Head of caudate nucleus (tissue), 42 donors: ENCODE data around the gene SLC14A1.

ENCODE experiments used
- DNase-seq, 42 donors: peaks; one replicate each; pipeline versions ENCODE4 v3.0.0 to v3.0.0-alpha.2; 2020 to 2021; ENCODE audit warnings: mixed read lengths in 7 of 42
- intact Hi-C: fragments of 100-400 bp; cut with DNase I; formaldehyde crosslinking; loops from one replicate; pipeline ENCODE4 v1.15.0; 2022

The SLC14A1 gene

DNA sequence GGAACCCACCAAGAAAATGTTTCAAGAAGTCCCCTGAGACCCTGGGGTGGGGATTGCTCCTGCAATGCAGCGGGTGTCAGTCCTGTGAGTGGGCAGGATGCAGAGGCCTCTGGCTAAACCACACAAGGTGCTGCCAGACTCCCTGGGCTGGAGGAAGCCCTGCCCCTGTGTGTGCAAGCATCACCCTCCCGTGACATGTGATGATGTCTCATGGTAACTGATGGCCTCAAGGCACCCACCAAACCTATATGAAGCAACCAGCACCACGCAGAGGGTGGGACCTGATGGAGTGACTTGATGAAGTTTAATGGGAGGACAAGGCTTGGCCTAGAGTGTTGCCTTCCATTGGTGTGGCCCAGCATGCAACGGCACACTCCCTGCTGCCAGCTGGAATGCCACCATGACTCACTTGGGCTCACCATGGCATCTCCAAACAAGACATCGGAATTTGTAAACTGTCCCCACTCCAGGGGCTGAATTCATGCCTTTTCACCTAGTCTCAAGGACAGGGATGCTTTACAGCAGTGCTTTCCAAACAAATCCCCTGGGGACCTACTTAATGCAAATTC lies 8.7 kb upstream of the SLC14A1 start:
- intact Hi-C loops: no loop called here
- DNase-seq: peak in 13 of 42 donors; percentile 9 to 69 (median 29)

DNA sequence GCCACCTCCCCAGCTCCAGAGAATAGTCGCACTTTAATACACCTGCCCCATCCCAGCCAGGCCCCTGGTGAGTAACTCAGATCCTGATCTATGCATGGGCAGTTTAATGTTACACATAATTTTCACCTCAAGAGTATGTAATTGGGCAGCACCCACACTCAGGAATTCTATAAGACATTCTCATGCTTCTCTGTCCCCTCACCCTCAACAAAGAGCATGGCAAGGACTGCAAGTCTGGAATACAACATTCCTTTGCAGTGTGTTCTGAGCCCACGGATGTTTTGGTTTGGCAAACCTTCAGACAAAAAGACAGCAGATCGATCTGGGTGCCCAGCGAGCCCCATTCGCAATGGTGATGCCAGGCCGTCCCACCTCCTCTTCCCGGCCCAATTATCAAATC lies 4.9 kb upstream of the SLC14A1 start:
- no peak for DNase-seq
- intact Hi-C loops: no loop called here

DNA sequence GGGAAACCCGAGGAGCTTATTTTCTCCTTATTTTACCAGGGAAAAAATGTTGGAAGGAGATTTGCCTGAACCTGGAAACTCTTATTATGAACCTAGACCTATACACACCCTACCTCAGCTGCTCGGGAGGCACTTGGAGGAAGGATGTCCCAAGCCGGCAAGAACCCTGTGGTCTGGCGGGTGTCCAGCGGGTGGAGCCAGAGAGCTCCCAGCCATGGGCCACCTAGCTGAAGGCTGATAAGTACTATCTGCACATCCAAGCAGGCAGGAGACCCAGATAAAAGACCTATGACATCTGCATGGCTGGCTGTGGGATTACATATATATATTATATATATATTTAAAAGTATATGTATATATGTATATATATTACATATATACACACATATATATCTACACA lies 1.1 kb upstream of the SLC14A1 start:
- DNase-seq: peak; percentile 26 to 79 (median 66)

DNA sequence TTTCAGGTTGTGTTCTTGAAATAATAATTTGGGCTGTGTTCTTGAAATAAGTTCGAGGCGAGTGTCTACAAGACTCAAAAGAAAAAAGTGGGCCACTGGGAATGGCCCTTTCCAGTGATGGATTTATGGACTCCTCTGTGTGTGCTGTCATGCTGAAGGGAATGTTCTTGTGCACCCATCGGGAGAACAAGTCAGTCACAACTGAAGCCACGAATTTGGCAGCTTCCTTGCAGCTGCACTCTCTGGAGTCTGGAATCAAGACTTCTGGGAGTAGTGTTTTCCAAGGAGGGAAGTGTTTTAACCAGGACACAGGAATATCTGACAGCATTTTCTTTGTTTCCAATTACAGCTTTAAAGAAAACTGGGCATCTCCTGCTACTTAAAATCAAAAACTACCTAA lies 620 bp downstream of the SLC14A1 start:
- intact Hi-C loops: no loop called here
- peak in 1 of 42 donors; percentile 34 for DNase-seq

More for the DNA sequence above, 1.1 kb upstream of the SLC14A1 start:
- intact Hi-C loops: no loop called here

DNA sequence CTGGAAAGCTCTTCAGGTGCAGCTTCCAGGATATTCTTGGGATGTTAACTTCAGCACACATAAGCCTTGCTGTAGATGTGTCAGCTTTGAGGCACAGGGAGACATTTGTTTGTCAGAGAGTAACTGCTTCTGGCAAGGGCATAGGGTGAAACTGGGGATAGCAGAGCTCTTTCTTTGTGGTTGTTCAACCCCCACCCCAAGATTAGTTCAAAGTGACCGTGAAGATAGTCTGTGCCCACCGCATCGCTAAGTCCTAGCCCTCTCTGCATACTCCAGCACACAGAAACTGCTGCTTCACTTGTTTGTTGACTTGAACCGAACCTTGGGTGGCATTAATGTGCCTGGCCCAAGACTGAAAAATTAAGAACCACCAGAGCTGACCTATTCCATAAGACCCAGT lies 1.4 kb downstream of the SLC14A1 start:
- intact Hi-C loops: no loop called here
- DNase-seq: no peak

DNA sequence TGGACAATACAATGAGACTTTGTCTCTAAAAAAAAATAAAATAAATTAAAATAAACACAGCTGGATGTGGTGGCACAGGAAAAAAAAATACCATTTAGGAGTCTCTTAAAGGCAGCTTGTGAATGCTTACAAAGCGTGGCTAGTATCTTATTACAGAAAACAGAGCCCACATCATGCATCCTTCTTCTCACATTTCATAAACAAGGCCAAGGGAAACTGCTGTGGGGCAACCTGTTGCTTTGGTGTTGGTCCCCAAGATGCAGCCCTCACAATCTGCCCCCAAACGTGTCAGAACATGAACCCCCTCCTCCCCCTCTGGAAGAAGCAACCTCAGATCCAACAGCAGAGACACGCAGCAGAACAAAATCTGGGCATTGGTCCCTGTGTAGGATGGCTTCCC lies 2.6 kb downstream of the SLC14A1 start:
- intact Hi-C loops: no loop called here
- no peak for DNase-seq

DNA sequence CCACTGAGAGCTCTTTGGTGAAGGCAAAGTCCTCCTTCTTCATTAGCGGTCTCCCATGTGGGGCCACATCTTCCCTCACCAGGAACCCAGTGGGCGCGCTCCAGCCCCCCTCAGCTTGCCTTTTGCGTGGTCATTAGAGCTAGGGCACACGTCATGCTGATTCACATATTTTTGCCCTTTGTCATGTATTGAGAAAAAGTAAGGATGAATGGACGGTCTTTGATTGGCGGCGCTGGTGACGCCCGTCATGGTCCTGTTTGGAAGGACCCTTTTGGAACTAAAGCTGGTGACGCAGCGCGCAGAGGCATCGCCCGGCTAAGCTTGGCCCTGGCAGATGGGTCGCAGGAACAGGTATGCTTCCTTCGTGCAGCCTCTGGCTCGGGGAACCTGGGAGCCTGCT lies 3.1 kb downstream of the SLC14A1 start:
- DNase-seq: no peak
- intact Hi-C loops: no loop called here

DNA sequence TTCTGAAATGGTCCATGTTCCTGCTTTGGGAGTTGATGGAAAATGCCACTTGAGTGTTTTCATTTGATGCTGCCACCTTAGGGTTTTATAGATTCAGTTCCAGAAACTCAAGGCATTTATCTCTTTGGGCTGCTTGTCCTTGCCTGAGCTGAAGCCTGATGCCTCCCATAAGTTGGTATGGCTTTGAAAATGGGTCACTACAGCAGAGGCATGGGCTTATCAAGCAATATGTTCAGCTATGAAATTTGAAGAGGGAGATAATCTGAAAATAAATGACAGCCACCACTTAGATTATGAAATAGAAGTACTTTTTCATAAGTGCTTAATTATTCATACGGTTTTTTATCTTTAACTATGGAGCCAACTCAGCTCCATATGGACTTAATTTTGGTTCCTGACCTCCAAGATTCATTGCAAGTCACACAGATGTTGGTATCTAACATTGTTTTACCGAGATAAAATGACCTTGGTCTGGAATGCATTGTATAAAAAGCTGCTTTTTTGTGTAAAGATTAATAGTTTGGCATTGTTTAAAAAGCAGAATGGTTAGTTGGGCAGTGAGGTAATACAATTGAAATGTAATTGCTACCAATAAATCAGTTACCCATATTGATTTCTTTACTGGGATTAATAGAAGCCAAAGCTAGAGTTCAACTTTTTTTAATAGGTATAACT lies 4.5 kb downstream of the SLC14A1 start:
- intact Hi-C loops: no loop called here
- no peak for DNase-seq

DNA sequence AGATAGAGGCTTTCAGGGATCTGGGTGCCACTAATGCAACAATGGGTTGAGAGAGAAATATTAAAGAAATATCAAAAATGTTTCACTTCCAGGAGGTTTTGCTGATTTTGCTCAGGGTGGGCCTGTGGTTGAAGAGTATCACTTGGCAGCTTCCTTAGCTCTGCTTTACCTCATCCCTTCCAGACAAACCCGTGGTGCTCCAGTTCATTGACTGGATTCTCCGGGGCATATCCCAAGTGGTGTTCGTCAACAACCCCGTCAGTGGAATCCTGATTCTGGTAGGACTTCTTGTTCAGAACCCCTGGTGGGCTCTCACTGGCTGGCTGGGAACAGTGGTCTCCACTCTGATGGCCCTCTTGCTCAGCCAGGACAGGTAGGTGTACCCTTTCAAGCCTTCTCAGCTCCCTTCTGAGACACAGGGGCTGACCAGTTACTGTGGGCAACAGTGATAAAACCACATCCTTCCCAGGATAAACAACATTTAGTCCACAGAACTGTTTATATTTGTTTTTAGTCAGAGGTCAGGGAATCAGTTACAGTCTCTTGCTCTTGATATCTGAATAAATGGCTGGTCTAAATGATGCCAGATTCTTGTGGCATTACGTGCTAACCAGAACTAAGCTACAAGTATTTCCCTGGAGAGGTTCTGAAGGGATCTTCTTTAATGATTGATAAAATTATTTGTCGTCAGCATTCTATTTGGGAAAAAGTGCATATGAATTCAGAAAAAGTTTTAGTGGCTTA lies 7.0 kb downstream of the SLC14A1 start:
- intact Hi-C loops: no loop called here
- DNase-seq: no peak

DNA sequence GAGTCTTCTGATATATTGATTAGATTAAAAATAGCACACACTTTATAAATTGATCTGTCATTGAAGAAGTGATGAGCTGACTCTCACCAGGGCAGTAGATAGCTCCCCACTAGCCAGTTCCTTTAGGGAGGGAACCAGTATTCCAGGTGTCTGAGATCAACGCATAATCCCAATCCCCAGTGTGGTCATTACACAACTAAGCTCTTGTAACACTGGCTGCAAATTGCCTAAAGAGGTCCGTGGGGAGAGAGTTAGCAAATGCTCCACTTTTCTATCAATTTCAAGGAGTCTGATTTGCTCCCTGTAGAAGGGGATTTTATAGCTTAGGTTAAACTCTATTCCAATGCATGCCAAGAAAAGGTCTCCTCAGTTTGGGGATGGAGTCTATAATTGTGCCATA lies 7.7 kb downstream of the SLC14A1 start:
- intact Hi-C loops: no loop called here

DNA sequence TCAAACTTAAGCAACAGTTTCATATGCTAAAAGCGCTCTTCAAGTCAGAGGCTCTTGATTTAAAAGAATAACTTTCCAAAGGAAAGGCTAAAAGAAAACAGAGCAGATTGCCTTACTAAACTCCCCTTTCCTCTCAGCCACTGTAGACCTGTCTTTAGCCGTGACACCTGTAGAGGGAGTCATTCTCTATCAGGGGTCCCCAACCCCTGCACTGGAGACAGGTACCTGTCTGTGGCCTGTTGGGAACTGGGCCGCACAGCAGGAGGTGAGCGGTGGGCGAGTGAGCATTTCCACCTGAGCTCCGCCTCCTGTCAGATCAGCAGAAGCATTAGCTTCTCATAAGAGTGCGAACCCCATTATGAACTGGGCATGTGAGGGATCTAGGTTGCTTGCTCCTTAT lies 9.6 kb downstream of the SLC14A1 start:
- DNase-seq: no peak
- intact Hi-C loops: no loop called here

More for the DNA sequence above, 7.7 kb downstream of the SLC14A1 start:
- no peak for DNase-seq

DNA sequence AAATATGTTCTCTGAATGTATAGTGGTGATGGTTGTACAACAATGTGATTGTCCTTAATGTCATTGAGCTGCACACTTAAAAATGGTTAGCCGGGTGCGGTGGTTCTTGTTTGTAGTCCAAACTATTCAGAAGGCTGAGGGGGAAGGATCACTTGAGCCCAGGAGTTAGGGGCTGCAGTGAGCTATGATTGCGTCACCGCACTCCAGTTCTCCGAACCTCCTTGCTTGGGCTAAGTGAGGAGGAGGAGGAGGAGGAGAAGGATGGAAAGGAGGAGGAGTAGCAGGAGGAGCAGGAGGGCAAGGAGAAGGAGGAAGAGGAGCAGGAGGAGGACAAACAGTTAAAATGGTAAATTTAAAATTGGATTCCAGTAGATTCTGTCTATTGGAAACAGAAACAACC lies 10.5 kb downstream of the SLC14A1 start:
- DNase-seq: no peak
- intact Hi-C loops: no loop called here

DNA sequence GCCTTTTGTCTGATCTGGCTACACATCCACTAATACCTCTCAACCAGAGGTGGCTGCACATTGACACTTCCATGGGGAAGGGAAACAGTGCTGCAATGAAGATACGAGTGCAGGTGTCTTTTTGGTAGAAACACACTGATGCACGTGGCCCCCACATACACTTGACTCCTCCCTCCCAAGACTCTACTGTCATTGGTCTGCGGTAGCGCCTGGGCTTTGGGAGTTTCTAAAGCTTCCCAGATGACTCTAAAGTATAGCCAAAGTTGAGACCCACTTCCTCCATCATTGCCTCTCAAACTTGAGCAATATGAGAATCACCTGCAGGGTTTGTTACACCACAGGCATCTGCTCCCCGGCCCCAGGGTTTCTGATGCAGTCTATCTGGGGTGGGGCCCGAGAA lies 11.0 kb downstream of the SLC14A1 start:
- intact Hi-C loops: no loop called here
- no peak for DNase-seq

DNA sequence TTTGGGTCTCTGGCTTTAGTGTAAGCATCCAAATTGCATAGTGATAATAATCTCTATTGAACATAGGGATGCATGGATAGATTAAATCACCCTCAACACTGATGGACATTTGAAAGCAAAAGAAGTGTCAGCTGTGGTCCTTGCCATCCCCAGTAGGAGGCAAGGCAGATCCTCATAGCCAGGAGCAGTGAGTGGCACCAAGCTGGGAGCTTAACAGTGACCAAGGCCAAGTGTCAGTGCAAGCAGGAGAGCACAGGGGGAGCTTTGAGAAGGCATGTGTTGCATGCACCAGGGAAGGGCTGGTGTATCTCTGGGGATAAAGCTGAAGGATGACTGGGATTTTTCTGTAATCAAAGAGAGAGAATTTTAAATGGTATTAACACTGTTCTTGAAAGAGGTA lies 14.7 kb downstream of the SLC14A1 start:
- DNase-seq: no peak
- intact Hi-C loops: no loop called here

DNA sequence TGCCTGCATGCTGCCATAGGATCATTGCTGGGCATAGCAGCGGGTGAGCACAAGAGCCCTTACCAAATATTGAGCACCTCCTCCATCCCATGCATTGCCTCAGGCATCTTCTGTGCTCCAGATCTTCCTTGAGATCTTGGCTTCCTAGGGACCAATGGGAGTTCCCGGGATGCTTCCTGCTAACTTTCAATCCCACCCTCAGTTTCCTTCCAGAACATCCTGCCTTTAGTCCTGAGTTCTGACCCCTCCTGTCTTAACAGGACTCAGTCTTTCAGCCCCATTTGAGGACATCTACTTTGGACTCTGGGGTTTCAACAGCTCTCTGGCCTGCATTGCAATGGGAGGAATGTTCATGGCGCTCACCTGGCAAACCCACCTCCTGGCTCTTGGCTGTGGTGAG lies 15.3 kb downstream of the SLC14A1 start:
- intact Hi-C loops: no loop called here
- DNase-seq: no peak

DNA sequence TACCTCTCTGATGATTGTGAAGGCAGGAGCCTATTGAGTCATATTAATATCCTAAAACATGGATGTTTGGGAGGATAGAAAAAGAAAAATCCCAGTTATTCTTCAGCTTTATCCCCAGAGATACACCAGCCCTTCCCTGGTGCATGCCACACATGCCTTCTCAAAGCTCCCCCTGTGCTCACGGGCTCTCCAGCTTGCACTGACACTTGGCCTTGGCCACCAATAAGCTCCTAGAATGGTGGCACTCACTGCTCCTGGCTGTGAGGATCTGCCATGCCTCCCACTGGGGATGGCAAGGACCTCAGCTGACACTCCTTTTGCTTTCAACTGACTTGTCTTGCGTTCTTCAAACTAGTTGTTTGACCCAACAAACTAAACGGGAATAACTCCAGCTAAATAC lies 15.9 kb downstream of the SLC14A1 start:
- DNase-seq: no peak
- intact Hi-C loops: no loop called here

DNA sequence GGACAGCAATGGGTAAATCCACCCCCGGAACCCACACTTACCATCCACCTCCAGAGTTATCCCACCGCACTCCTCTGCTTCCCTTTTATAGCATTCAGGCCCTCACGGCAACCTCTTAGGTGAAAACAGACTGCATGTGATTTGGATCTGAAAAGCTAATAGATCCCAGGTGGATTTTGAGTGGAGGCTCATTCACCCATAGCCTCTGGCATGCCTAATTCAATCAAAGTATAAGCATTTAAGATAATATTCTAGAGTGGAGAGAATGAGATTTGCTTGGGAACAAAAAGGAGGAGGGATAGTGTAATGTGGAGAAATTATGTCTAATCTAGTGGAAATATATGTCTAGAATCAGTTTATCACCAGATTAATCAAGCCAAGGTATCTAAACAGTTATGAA lies 17.1 kb downstream of the SLC14A1 start:
- DNase-seq: no peak
- intact Hi-C loops: no loop called here

DNA sequence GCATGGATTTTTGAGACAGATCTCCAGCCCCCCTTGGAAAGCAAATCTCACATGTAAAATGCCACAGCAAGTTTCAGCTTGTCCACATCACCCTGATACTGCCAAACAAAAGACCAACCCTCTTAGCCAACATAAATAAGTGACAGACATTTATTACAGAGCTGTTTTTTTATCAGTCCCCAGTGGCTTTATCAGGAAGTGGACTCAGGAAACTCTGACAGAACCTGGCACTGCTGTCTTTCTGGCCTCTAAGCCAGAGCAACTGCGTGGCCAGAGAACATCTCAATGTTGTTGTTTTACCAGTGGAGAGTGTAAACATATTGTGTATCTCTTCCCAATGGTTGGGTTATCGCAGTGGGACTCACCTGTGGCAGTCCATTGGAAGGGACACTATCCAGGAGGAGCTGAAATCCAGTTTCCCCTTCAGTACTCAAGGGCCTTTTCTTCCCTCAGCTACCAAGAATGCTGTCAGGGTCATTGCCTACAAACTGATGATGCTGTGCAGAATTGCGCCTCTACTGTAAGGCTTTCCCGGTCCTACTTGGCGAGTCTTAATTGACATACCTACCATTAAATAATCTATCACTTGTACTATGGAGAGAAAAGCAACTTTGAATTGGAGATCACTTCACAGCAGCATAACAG lies 22.0 kb downstream of the SLC14A1 start:
- intact Hi-C loops: no loop called here
- DNase-seq: no peak

DNA sequence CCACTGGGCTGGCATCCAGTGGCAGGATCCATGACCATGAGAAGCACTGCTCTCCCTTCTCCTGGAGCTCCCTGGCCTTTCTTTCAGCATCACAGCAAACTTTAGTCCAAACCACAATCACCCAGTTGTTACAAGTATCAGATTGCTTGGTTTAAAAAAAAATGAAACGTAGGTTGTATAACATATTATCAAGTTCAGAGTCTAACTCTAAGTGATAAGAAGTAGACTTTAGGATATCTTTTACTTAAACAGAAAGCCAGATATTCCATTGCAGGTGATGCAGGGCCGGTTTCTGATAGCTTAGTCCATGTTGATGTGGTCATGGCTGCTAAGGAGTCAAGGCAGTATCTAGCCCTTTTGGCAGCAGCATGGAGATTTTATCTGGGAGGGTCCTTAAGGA lies 24.5 kb downstream of the SLC14A1 start:
- DNase-seq: no peak
- intact Hi-C loops: no loop called here
